GM18868 (cell line): ENCODE results near the gene GPRIN2.

Source experiments
- ATAC-seq: cut with Tn5 transposase; IDR thresholded peaks from one replicate; pipeline ENCODE4 v1.9.1; 2021; ENCODE audit warnings: mild to moderate bottlenecking, moderate library complexity; ENCODE audit not compliant: unreplicated experiment

Gene GPRIN2

DNA sequence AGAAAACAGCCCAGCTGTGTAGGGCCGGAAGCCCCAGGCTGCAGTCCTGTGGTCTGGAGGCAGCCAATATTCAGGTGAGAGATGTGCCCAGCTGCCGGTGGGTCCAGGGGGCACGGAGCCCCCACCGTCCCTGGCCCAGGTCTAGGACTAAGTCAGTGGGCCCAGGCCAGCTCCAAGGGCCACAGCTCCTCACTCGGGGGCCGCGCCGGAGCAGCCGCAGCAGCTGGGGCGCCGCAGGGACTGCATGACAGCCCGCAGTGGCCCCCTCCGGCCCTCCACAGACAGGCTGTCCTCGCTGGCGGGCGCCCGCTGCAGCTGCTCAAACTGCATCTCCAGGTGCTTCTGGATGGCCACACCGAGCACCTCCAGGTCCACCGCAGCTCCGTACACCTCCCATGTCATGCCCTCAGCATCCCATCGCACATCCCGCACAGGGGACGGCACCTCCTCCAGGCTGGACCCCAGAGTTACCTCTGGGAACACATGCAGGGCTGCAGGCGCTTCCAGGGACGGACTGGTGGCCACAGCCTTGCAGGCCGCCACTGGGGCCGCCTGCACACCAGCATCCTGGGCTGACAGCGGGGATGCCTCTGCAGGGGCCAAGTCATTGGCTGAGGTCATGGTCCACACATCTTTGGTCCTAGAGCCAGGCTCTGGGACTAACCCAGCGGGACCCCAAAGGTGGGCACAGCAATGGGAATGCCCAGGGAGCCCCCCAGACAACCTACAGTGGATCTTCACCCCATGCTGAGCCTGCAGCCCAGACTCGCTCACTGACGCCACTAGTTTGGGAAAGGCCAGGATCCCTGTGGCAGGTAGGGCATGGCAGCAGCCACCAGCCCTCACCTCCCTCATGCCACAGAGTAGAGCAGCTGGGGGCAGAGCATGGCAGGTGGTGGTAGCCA is 7.0 kb downstream of the GPRIN2 start:
- no peak for ATAC-seq

DNA sequence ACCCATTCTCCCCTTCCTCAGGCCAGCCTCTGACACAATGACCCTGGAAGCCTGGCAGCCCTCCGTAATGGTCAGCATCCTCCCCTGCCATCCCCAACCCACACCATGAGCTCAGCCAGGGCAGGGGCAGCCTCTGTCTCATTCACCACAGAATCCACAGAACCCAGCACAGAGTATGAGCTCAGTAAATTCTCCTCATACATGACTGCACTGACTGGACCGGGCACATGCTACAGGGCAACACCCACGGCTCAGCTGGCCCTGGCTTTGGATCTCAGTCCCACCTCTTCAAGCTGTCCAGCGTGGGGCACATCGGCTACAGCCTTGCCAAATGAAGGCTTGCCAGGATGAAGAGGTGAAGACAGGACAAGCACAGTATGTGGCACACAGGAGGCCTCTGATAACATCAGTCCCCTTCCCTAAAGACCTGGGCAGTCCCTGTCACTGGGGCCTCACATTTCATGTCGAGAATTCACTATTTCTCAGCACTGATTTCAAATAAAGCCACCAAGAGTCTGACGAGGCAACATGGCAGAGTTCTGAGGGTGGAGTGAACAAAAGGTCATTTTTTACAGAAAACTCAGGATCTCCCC is 7.9 kb downstream of the GPRIN2 start:
- ATAC-seq: no peak

DNA sequence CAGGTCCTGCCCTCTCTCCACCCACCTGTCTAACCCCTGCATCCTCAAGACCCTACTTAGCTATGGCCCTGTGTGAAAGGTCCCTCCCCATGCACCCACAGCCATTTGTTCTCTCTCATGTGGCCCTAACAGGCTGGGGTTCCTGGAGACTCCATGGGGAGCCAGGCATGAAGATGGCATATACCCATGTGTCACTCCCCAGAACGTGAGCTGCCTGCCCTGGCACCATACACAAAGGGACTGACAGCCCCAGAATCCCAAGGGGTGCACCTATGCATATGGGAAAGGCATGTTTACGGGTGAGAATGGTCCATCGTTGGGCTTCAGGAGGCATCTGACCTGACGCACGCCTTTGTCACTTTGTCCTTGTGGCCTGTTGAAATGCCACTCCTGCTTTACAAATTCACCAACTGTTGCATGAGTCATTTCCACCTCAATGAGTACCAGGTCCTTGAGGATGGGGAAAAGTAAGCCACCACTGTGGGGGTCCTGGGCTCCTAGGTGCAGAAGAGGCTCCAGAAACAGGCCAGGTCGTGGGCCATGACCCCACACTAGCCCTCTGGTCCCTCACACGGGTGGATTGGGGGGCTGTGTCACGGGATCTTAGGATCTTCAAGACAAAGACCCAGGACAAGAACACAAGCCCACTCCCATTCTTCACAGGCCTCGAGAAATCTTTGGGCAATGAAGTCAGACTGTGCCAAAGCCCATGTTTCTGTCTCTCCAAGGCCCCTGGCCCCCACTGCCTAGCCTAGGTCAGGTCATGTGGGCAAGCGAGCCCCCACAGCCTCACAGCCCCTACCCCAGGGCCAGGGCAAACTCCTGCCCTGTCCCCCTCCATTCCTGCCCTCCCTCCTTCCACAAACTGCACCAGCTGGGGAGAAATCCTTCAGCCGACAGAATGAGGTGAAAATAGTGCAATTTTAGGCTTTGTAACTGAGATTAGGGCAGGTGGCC is 8.6 kb downstream of the GPRIN2 start:
- ATAC-seq: no peak

DNA sequence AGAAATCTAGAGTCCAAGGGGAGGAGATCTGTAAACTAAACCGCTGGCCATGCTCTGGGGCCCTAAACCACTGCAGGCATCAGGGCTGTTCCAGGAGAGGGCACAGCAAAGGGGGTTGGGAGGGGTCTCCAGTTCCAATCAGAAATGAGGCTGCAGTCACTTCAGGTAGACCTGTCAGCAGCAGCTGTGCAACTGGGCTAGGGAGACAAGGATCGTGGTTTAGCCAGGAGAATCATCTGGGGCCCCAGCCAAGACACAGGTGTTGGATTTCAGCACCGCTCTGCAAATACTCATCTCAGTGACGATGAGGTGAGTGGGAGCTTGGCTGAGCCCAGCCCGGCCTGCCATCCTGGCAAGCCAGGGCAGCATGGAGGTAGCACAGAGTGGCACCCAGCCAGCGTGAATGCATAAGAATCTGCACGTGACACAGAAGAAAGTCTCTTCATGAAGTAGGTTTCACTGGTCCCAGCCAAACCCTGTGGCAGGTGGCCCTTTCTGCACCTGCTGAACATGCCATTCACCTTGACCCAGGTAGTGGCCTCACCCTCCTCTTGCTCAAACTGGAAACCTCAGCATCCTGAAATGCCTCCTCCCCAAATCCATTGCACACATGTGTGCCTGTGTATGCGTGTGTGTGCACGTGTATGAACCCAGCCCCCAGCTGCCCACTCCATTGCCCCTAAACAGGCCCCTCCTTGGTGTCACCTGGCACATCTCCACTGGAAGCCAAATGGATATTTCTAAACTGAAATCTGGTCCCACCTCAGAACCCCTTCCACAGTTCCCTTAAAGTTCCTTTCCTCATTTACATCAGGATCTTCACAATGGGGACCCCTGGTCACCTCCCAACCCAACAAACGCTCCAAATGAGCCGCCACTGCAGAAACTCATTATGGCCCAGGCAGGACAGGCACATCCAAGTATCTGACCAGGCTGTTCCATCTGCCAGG is 9.6 kb downstream of the GPRIN2 start:
- ATAC-seq: no peak

DNA sequence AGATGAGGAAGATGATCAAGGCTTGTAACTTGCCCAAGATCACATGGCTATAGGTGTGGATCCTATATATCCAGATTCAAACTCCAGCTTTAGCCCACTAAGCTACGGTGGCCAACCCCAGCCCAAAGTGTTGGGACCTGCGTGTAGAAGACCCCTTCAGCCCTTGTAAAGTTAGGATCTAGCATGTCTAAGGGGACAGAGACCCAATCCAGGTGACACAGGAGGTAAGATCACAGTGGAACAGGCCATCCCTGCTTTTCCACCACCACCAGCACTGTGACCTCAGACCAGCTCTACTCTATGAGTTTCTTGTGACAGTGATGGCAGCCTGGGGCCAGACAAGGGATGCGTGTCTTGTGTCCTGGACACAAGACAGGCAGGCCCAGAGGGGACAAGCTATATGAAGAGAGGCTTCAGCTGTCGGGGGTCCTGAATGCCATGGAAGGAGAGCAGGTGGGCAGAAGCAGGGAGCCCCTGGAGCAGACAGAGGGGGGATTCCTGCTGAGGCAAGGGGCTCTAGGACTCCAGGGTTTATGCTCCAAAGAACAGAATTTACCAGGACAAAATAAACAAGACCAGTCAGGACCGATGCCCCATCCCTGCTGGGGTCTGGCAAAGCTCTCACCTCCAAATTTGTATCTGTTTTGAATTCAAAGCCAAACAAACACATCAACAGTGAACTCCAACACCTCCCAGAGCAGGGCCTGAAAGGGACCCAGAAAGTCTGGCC is 10.4 kb downstream of the GPRIN2 start:
- no peak for ATAC-seq

DNA sequence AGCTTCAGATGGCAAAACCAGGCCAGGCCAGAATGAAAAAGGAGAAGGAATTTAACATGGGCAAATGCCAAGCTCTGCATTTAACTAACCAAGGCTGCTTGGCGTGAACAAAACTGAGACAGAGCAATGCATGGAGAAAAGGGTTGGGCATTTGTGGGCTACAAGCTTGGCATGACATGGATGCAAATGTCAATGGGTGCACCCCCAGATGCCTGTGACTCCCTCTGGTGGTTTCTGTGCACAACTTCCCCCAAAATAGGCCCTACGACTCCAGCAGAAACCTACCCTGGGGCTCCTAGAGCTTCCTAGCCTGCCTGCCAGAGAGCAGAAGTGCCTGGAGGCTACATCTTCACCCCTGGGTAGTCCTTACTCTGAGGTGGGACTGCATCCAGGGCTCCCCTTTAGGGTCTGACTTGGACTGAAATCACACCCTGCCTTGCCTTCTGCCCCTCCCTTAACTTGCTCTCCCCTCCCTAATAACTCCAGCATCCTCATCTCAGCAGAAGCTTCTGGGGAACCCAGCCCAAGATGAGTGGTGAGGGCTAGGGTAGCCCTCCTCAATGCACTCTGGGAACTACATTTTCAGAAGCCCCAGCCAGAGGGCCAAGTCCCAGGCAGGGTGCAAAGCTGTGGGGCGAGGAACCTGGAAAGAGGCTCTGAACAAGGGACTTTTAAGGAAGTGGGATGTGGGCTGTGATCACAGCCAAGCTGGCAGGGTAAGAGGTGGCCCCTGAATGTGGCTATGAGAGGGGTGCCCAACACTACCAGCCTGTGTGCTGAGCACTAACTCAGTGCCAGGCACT is 11.3 kb downstream of the GPRIN2 start:
- ATAC-seq: no peak

DNA sequence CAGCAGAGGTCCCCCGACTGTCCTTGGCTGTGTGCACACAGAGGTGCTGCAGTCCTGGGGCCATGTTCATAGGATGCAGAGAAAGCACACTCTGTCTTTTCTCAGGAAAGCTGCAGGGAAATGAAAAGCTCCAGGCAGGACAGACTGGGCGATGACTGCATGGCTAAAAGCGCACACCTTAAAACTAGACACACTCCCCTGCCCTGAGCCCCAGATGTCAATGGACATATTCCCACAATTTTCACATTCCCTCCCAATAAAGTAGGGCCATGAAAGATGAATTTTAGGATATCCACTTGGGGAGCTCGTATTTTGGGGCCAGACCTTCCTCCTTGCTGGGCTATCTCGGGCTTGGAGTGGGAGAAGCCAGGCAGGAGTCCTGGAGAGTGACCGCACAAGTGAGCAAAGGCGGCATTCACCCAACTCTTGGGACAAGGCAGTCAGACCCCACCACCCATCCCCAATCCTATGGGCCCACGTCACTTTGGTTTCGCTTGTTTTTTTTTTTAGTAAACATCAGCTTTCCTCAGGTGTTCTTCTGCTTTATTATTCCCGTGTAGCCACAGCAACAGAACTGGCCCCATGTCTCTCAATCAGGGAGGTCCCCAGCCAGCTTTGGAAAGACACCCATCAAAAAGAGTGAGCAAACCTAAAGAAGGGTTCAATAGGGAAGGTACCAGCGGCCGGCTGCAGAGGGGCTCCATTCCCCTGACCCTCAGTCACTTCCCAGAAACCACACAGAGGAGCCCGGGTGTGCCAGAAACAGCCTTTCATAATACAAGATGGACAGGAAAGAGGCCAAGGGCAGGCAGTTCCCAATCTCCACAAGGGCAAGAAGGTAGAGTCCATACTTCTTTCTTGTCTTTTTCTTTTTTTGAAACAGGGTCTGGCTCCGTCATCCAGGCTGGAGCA is 12.7 kb downstream of the GPRIN2 start:
- no peak for ATAC-seq

DNA sequence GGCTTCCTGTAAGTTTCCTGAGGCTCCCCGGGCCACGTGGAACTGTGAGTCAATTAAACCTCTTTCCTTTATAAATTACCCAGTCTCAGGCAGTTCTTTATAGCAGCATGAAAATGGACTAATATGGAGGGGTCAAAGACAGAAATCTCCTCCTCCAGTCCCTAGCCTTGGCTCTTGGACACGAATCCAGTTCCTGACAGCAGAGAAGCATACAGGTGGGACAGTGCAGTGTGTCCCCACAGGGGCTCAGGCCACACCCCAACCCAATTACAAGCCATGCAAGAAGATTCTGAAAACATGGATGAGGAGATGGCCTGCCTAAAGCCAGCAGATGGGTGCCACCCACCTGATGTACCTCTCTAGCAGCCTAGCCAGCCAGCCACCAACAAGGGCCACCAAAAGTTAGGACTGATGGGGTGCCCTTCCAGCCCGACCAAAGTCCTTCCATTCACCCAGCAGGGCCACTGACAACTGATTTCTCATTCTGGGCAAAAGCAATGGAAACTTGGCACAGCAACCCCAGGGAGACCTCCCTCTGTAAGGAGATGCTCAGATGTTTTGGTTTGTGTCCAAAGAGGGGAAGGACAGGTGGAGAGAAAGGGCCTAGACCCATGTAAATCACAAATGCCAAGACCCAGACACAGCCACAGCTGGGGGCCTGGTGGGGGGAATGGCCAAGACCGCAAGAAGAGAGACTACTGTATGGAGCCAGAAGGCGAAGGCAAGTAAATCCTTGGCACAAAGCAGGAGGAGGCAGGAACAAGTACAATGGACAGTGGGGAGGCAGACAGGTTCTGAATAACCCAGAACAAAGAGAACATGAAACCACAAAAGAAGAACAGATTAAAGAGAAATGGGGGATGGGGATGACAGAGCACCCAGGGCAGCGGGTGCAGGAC is 13.6 kb downstream of the GPRIN2 start:
- ATAC-seq: no peak

DNA sequence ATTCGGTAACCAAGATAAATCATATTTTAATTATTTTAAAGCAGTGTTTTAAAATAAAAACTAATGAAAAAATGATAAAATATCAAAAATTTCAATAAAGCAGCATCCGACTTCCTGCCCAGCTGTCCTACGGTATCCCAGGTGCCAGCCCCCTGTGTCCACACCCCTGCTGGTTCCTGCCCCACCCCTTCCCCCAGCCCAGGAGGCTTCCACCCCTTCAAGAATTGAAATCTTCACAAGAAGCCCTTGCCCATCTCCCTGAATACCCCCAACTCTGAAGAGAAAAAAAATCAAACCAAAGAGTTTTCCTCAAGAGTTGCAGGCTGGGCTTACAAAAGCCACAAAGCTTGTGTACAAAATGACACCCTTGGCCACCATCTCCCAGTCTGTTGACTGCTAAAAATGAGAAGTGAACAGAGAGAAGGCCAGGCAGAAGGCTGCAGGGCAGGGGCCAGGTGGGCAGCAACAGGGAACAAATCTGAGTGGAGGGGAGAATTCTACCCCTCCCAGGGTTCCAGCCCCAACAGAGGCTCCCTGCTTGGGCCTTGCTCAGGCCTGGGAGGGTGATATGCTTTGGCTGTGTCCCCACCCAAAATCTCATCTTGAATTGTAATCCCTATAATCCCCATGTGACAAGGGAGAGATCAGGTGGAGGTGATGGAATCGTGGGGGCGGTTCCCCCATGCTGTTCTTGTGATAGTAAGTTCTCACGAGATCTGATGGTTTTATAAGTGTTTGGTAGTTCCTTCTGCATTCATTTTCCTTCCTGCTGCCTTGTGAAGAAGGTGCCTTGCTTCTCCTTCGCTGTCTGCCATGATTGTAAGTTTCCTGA is 14.5 kb downstream of the GPRIN2 start:
- ATAC-seq: no peak

DNA sequence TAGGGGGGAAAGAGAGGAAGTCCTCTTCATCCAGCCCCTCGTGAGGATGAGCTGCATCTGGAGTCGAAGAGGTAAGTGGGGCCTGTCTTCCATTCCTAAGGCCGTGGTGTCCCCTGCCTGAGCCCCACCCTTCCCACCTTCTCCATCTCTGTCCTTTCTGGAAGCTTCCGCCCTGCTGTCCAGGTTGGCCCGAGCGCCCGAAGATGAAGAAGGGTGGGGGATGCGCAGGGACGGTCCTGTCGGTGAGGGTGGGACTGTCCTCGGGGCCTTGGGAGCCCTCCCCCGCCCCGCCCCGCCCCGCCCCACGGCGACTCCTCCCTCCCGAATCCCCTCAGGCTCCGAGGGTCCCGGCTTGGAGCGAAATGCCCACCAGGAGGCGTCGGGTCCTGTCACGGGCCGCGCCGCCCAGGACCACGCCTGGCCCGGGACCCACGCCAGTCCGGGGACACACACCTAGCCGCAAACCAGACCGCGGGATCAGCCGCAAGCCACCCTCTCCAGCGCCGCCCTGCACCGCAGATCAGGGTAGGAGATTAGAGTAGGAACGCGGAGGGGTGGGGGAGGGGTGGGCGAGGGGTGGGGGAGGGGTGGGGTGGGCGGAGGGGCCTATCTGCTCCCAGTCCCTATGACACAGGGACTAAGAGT is 15.3 kb downstream of the GPRIN2 start:
- no peak for ATAC-seq

DNA sequence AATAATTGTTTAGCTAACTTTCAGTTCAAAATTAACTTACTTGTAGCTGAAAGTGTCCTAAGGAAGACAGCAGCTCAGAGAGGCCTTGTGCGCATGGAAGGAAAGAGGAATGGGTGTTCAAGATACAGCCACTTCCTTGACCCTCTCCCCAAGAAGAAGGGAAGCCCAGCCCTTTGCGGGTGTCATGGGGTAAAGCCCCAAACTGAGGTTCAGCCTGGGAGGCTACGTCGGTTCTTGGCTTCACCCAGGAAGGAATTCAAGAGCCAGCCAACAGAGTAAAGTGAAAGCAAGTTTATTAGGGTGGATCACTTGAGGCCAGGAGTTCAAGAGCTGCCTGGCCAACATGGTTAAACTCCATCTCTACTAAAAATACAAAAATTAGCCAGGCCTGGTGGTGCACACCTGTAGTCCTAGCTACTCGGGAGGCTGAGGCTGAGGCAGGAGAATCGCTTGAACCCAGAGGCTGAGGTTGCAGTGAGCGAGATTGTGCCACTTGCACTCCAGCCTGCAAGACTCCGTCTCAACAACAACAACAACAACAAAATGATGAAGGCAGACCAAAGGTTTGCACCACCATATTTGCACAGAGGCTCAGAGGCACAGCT is 15.9 kb downstream of the GPRIN2 start:
- no peak for ATAC-seq

DNA sequence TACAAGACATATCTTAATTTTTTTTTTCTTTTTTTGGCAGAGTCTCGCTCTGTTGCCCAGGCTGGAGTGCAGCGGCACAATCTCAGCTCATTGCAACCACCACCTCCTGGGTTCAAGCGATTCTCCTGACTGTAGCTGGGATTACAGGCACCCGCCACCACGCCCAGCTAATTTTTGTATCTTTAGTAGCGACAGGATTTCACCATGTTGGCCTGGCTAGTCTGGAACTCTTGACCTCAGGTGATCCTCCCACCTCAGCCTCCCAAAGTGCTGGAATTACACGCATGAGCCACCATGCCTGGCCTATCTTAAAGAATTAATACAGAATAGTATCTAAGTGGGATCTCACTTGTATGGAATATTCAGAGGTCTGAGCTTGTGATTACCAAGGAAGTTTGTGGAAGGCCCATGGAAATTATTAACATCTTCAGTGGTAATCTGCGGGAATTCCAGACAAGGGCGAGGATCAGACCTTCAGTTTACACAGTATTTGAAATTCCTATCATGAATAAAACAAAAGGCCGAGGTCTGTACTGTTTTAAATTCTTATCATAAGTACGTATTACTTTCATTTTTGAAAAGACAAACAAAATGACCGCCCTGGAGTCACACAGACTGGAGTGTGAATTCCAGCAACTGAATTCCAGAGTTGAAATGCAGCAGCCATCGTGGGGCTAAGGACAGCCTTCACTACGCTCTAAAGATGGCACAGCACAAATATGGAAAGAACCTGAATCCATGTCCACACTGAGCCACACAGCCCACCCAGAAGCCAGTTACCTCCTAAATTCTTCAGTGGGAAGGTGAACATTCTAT is 16.7 kb downstream of the GPRIN2 start:
- no peak for ATAC-seq

DNA sequence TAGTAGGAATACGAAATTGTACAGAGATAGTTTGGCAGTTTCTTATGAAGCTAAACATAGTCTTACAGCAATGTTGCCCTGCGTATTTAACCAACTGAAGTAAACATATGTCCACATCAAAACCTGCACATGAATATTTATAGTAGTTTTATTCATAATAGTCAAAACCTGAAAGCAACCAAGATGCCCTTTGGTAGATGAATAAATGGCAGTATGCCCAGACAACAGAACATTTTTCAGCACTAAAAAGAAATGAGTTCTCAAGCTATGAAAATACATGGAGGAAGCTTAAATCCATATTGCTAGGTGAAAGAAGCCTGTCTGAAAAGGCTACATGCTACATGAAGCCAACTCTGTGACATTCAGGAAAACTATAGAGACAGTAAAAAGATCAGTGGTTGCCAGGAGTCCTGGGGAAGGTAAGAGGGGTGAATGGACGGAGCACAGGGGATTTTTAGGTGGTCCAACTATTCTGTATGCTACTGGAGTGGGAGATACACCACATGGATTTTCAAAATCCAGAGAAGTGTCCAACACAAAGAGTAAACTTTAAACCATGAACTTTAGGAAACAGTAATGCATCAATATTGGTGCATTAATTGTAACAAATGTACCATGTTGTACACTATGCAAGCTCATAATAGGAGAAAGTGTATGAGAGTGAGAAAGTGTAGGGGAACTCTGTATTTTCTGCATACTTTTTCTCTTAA is 17.6 kb downstream of the GPRIN2 start:
- ATAC-seq: no peak
